Ascending aorta (tissue), 2 donors: ENCODE results near the gene NEURL1. TPM values are rescaled to one million over a fixed set of nuclear protein-coding genes. Genes with fewer than 3 reads are reported as not detected.
A peak's percentile ranks its signal among the peaks of the same experiment; 100 is the strongest.

Source experiments
- DNase-seq, 2 donors: peaks; one replicate each; pipeline ENCODE4 v3.0.0-alpha.2; 2019; ENCODE audit warnings: low spot score in 2 of 2
- H3K27ac ChIP-seq, 2 donors: fragments of 200-600 bp; sonication (generic); one replicate each; pipeline ENCODE4 v1.5.1; 2016 to 2017; ENCODE audit warnings: mild to moderate bottlenecking in 1 of 2
- H3K27me3 ChIP-seq: fragments of 200-600 bp; sonication (generic); one replicate; pipeline ENCODE4 v1.5.1; 2017
- H3K36me3 ChIP-seq, 2 donors: fragments of 200-600 bp; sonication (generic); one replicate each; pipeline ENCODE4 v1.5.1; 2016
- H3K4me1 ChIP-seq, 2 donors: fragments of 200-600 bp; sonication (generic); one replicate each; pipeline ENCODE4 v1.5.1; 2016 to 2017; ENCODE audit warnings: mild to moderate bottlenecking in 1 of 2
- H3K4me3 ChIP-seq, 2 donors: fragments of 200-600 bp; sonication (generic); one replicate each; pipeline ENCODE4 v1.5.1; 2016 to 2017; ENCODE audit warnings: mild to moderate bottlenecking in 1 of 2
- H3K9me3 ChIP-seq, 2 donors: fragments of 200-600 bp; sonication (generic); one replicate each; pipeline ENCODE4 v1.5.1; 2016
- intact Hi-C: fragments of 100-400 bp; cut with DNase I; formaldehyde crosslinking; loops from one replicate; pipeline ENCODE4 v1.15.1; 2023
- total RNA-seq: library from RNA; depleted of rRNA; stranded (reverse); fragments of >200 nt; gene quantifications from one replicate; pipeline ENCODE4 v1.1.0, GENCODE V29; 2016
- TF ChIP-seq, protein P1 (sequence below), 3 experiments: fragments of 200-600 bp in 2 of 3; fragments of 450-650 bp in 1 of 3; sonication (generic) in 2 of 3; IDR thresholded peaks; one replicate each; pipeline ENCODE4 v1.5.1; 2016 to 2019; ENCODE audit warnings: antibody characterized with exemption in 3 of 3, mild to moderate bottlenecking in 1 of 3, moderate library complexity in 1 of 3

The NEURL1 gene
- total RNA-seq, 1 donor from 2014 or later: not detected

DNA sequence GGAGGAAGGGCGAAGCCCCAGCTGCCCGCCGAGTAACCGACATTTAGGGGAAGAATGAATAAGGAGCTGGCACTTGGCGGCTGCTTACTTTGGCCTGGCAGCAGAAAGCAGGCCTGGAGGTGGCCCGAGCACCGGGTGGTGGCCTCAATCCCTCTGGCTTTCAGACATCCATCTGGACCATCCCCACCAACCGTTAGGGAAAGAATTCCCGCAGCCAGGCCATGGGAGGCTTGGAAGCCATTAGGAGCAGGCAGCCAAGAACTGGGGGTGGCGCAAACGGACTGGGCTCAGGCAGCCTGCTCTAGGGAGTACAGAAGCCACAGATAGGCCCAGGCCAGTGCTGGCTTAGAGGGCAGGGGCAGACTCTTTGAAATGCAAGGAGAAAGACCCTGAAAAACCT lies 132.7 kb downstream of the NEURL1 start:
- no peak overlapping the region for H3K4me3 ChIP-seq
- DNase-seq: peak in 1 of 2 donors; percentile 78
- H3K27me3 ChIP-seq: no peaks in the 10 kb centered on the region
- intact Hi-C loops: no loop called here
- no peaks in the 10 kb centered on the region for H3K9me3 ChIP-seq
- peak overlapping the region; percentile 23 to 64 for H3K27ac ChIP-seq
- H3K4me1 ChIP-seq: peaks cover 23 to 42% of the 10 kb centered on the region in 2 donors
- H3K36me3 ChIP-seq: peaks cover 7 to 8% of the 10 kb centered on the region in 2 donors
- TF ChIP-seq, protein P1, sequence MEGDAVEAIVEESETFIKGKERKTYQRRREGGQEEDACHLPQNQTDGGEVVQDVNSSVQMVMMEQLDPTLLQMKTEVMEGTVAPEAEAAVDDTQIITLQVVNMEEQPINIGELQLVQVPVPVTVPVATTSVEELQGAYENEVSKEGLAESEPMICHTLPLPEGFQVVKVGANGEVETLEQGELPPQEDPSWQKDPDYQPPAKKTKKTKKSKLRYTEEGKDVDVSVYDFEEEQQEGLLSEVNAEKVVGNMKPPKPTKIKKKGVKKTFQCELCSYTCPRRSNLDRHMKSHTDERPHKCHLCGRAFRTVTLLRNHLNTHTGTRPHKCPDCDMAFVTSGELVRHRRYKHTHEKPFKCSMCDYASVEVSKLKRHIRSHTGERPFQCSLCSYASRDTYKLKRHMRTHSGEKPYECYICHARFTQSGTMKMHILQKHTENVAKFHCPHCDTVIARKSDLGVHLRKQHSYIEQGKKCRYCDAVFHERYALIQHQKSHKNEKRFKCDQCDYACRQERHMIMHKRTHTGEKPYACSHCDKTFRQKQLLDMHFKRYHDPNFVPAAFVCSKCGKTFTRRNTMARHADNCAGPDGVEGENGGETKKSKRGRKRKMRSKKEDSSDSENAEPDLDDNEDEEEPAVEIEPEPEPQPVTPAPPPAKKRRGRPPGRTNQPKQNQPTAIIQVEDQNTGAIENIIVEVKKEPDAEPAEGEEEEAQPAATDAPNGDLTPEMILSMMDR (IDR thresholded peaks at IDR 0.05): peak in 1 of 3 experiments; percentile 14

DNA sequence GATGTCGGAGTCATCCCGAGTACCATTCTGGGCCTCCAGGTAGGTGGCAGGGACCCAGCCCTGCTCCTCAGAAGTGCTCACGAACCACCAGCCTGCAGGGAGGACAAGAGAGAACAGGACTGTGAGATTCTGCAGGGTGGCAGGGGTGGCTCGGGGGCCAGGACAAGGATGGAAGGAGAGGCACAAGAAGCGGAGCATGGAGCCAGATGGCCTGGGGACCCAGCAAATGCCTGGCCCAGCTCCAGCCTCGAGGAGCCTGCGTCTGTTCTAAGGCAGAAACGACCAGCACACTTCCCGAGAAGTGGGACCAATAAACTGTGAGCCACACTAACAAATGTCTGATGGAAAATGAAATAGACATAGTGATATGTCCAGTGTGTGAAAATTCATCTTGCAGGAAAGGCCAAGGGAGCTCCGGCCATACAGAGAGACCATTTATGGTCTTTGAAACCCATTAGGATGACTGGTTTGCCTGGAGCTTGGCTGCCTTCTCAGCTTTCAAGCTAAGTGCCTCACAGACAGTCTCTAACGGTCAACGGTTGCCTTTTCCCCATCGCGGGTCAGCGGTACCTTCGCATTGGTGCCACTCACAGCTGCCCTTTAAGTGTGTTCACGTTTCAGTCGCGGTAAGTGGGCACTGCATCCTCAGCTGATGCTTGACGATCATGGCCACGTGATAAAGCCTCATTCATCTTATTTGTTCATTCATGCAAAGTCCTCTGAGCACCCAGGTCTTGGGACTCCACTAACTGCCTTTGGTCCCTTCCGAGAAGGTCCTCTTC lies 133.8 kb downstream of the NEURL1 start:
- TF ChIP-seq, protein P1 (IDR thresholded peaks at IDR 0.05): no peak
- intact Hi-C loops: no loop called here
- H3K36me3 ChIP-seq: peaks cover 7 to 8% of the 10 kb centered on the region in 2 donors
- no peaks in the 10 kb centered on the region for H3K9me3 ChIP-seq
- H3K4me3 ChIP-seq: no peak overlapping the region
- H3K4me1 ChIP-seq: peaks cover 12 to 35% of the 10 kb centered on the region in 2 donors
- H3K27me3 ChIP-seq: no peaks in the 10 kb centered on the region
- peak overlapping the region; percentile 23 to 64 for H3K27ac ChIP-seq
- no peak for DNase-seq

DNA sequence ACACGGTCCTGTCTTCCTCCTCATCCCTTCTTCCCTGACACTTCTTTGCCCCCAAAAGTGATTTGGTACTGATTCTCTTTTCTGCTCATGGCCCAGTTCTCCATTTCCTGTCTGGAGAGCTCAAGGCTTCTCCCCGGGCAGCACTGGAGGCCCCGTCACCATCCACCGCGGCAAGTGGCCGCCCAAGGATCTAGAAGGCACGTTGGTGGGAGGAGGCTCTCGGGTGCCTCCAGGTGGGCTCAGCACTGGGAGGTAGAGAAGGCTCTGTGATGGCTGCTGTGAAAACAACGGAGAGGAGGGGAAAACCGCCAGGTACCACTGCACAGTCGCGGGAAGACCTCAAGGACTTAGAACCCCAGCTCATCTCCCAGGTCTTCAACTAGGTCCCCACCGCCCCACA lies 134.4 kb downstream of the NEURL1 start:
- H3K27ac ChIP-seq: no peak overlapping the region
- intact Hi-C loops: no loop called here
- H3K9me3 ChIP-seq: no peaks in the 10 kb centered on the region
- peaks cover 7 to 8% of the 10 kb centered on the region in 2 donors for H3K36me3 ChIP-seq
- no peak overlapping the region for H3K4me3 ChIP-seq
- H3K4me1 ChIP-seq: peaks cover 11 to 32% of the 10 kb centered on the region in 2 donors
- no peak for DNase-seq
- TF ChIP-seq, protein P1 (IDR thresholded peaks at IDR 0.05): no peak
- no peaks in the 10 kb centered on the region for H3K27me3 ChIP-seq

DNA sequence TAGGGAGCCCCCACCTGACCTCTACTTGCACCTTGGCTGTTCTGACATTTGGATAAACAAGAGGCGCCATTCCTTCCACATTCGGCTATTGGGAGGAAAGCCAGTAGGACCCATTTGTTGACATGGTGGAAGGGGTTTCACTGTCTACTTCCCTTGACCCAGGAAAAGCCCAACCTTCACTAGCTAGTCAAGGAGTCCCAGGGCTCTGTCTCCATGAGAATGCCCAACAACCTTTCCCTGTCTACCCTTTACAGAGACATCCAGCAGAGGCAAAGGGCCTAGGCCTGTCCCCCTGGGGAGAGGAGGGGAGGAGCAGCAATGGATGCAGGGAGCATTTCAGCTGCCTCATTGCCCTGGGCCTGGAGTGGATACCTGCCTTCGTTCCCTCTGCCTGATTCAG lies 136.1 kb downstream of the NEURL1 start:
- no peak overlapping the region for H3K4me3 ChIP-seq
- H3K9me3 ChIP-seq: no peaks in the 10 kb centered on the region
- H3K27ac ChIP-seq: no peak overlapping the region
- TF ChIP-seq, protein P1 (IDR thresholded peaks at IDR 0.05): no peak
- H3K36me3 ChIP-seq: peaks cover 7 to 8% of the 10 kb centered on the region in 2 donors
- DNase-seq: no peak
- peaks cover 11 to 30% of the 10 kb centered on the region in 2 donors for H3K4me1 ChIP-seq
- intact Hi-C loops: no loop called here
- no peaks in the 10 kb centered on the region for H3K27me3 ChIP-seq

DNA sequence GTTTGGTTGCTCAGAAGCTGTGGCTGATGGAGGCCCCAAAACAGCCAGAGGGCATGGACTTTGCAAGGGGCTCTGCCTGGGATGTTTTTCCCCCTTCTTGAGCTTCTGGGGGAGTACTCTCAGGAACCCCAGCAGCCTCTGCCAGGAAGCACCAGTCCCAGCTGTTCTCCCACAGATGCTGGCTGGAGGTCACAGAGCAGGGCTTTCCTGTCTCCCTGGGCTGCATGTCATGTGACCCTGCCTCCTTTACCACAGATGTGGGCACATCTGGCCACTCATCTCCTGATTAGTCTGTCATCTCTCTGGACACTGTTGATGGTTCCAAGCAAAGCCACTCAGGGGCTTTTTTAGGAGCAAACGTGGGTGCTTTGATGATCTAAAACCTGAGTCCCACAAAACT lies 136.7 kb downstream of the NEURL1 start:
- no peak overlapping the region for H3K27ac ChIP-seq
- H3K27me3 ChIP-seq: no peaks in the 10 kb centered on the region
- H3K4me3 ChIP-seq: no peak overlapping the region
- peaks cover 12 to 32% of the 10 kb centered on the region in 2 donors for H3K4me1 ChIP-seq
- H3K9me3 ChIP-seq: no peaks in the 10 kb centered on the region
- TF ChIP-seq, protein P1 (IDR thresholded peaks at IDR 0.05): no peak
- intact Hi-C loops: no loop called here
- no peak for DNase-seq
- peaks cover 2 to 7% of the 10 kb centered on the region in 2 donors for H3K36me3 ChIP-seq
